Measurements from ENCODE around the gene STK10. TPM values are rescaled to one million over a fixed set of nuclear protein-coding genes. Genes with fewer than 3 reads are reported as not detected.

STK10 gene
- total and polyA plus RNA-seq, 9 of the 15 experiments (the other 6 are each of a cell fraction or from before 2014, with no cell fraction given): 0.30 to 6.7 (median 2.4) TPM

DNA sequence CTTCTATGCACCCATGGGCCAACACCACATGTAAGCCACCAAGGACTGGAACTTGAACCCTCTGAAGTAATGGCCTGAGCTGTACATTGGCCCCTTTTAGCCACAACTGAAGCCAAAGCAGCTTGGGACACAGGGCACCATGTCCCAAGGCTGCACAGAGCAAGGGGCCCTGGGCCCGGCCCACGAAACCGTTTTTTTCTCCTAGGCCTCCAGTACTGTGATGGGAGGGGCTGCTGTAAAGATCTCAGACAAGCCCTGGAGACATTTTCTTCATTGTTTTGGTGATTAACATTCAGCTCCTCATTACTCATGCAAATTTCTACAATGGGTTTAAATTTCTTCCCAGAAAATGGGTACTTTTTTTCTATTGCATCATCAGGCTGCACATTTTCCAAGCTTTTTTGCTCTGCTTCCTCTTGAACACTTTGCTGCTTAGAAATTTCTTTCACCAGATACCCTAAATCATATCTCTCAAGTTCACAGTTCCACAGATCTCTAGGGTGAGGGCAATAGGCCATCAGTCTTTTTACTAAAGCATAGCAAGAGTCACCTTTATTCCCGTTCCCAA lies 156.0 kb downstream of the STK10 start:
- H3K9me3 ChIP-seq (replicated peaks; ENCODE audit: control insufficient read depth, insufficient read depth, low read depth, low read length): no peaks in the 10 kb centered on the region; the same call in 1 of the 2 replicates
- TF ChIP-seq, protein P1, sequence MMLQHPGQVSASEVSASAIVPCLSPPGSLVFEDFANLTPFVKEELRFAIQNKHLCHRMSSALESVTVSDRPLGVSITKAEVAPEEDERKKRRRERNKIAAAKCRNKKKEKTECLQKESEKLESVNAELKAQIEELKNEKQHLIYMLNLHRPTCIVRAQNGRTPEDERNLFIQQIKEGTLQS (IDR thresholded peaks at IDR 0.05): peak; percentile 66; the same call in 1 of the 2 replicates
- TF ChIP-seq, protein P1 (CRISPR knock-in tag; conservative IDR thresholded peaks at IDR 0.05): no peak
- peak; percentile 71 for TF ChIP-seq ZFP36 (IDR thresholded peaks at IDR 0.05; ENCODE audit: low read depth, low read length, partially characterized antibody)
- TF ChIP-seq ZNF311 (CRISPR knock-in tag; IDR thresholded peaks at IDR 0.05): no peak
- TF ChIP-seq CEBPB (tag; IDR thresholded peaks at IDR 0.05): peak; percentile 55
- no peak for TF ChIP-seq ZNF699 (CRISPR knock-in tag; IDR thresholded peaks at IDR 0.05; ENCODE audit: insufficient replicate concordance)
- TF ChIP-seq TRIM24 (IDR thresholded peaks at IDR 0.05): 0 out of 4 replicates have a peak, but pooled peaks of 1 of the 2 experiments have one; percentile 23
- TF ChIP-seq FOXP1 (CRISPR knock-in tag; IDR thresholded peaks at IDR 0.05): no peak
- TF ChIP-seq CBX1 (IDR thresholded peaks at IDR 0.05; ENCODE audit: low read depth): 0 out of 2 replicates have a peak, but pooled peaks have one; percentile 11
- TF ChIP-seq CEBPG (CRISPR knock-in tag; IDR thresholded peaks at IDR 0.05): no peak
- peak; percentile 63 to 66 for TF ChIP-seq CEBPG (tag; conservative IDR thresholded peaks at IDR 0.05 in 1 of 2, IDR thresholded peaks at IDR 0.05 in 1 of 2)
- in situ Hi-C loops (cut with MboI) (loop anchor here (10.0 kb wide), 1 partner anchor 617 kb away; the partner anchor contains the start of gene FGF18), intact Hi-C loops (cut with micrococcal nuclease) (no loop called here)
- H2AFZ ChIP-seq (ENCODE audit: low read depth, low read length): no peak overlapping the region
- CTCF ChIA-PET (ENCODE audit: low intra/inter-chr PET ratio): no interaction called here
- peaks cover 4 to 5% of the 10 kb centered on the region in 2 experiments; a peak in 3 of 5 replicates for H3K27me3 ChIP-seq (ENCODE audit: control insufficient read depth in 2 of 2, insufficient read depth in 2 of 2, low read length in 2 of 2)
- POLR2A ChIA-PET: no interaction called here
- no peak overlapping the region for H3K4me2 ChIP-seq (ENCODE audit: insufficient read depth, low read length)
- DNase-seq (ENCODE audit: extremely low read depth in 1 of 4, low spot score in 3 of 4) (no peak), ATAC-seq (no peak), FAIRE-seq (no peak)
- no peaks in the 10 kb centered on the region for H3K4me1 ChIP-seq (replicated peaks in 1 of 2; ENCODE audit: control insufficient read depth in 2 of 2, insufficient read depth in 2 of 2, low read length in 2 of 2)
- no peaks in the 10 kb centered on the region for H3K9me1 ChIP-seq (ENCODE audit: control insufficient read depth, insufficient read depth, low read length)
- H4K20me1 ChIP-seq (replicated peaks; ENCODE audit: control insufficient read depth, insufficient read depth, low read length): no peaks in the 10 kb centered on the region
- 0% methylated on average over 4 of the region's 4 CpGs for WGBS (ENCODE audit: insufficient coverage, low coverage, missing lambda C conversion rate)
- no peak overlapping the region for H3K4me3 ChIP-seq
- H3K9ac ChIP-seq (ENCODE audit: insufficient read depth in 1 of 2, low read depth in 2 of 2, low read length in 2 of 2): no peak overlapping the region
- BruUV-seq (replicated peaks): no TSS peak
- no peaks in the 10 kb centered on the region for H3K36me3 ChIP-seq (ENCODE audit: control insufficient read depth, insufficient read depth, low read length)
- H3K79me2 ChIP-seq (ENCODE audit: control insufficient read depth, insufficient read depth, low read length): no peaks in the 10 kb centered on the region
- no peak overlapping the region for H3K27ac ChIP-seq (ENCODE audit: extremely low read depth, low read depth, low read length)
